AG10803 (cell line): ENCODE data around the gene LMO7.

Source experiments
- DNase-seq: peaks from one replicate; pipeline ENCODE4 v3.0.0; 2010; ENCODE audit warnings: low read depth
- H3K4me3 ChIP-seq: 2 replicates; pipeline ENCODE4 v1.5.1; 2011; ENCODE audit warnings: mild to moderate bottlenecking, low read length, control low read depth
- CTCF ChIP-seq: conservative IDR thresholded peaks from 2 replicates; pipeline ENCODE4 v1.5.1; 2011; ENCODE audit warnings: mild to moderate bottlenecking, low read length, control low read depth, inconsistent platforms

Gene LMO7

DNA sequence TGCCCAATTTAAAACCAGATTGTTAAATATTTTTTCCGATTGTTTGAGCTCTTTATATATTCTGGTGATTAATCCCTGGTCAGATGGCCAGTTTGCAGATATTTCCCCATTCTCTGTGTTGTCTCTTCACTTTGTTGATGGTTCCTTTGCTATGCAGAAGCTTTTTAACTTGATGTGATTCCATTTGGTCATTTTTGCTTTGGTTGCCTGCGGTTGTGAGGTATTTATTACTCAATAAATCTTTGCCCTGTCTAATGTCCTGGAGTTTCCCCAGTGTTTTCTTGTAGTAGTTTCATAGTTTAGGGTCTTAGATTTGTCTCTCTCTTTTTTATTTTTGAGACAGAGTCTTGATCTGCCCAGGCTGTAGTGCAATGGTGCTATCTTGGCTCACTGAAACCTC lies 23.8 kb upstream of the LMO7 start:
- DNase-seq, result peak; percentile 48
- H3K4me3 ChIP-seq, result no peak overlapping the region
- TF ChIP-seq CTCF, result no peak

DNA sequence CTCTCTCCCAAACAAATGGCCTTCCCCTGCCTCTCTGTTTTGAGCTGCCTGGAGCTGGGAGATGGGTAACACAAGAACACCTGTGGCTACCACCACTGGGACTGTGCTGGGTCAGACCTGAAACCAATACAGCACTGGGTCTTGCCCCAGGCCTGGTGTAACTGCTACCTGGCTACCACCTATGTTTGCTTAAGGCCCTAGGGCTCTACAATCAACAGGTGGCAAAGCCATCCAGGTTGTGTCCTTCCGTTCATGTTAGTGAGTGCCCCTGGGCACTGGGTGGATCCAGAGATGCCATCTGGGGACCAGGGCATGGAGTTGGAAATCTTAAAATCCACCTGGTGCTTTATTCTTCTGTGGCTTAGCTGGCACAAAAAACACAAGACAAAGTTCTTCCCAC lies 18.9 kb upstream of the LMO7 start:
- no peak for TF ChIP-seq CTCF
- DNase-seq, result no peak

DNA sequence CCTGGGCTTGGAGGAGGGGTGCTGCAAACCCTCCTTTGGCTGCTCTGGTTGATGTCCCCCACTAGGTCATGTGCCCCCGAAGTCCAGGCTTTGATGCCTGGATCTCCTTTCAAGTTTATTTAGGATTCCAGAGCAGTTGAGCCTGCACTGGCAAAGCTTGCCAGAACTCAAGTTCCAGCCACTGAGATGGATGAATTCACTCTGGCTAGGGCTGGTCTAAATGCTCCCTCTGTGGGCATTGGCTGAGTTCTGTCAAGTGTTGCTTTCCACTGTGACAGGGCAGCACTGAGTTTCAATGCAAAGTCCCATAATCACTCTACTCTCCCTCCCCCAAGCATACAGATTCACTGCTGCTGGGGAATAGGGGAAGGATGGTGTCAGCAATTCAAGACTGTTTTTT lies 17.8 kb upstream of the LMO7 start:
- TF ChIP-seq CTCF, result no peak
- no peak for DNase-seq
- H3K4me3 ChIP-seq, result no peak overlapping the region

More for the DNA sequence above, 18.9 kb upstream of the LMO7 start:
- no peak overlapping the region for H3K4me3 ChIP-seq

DNA sequence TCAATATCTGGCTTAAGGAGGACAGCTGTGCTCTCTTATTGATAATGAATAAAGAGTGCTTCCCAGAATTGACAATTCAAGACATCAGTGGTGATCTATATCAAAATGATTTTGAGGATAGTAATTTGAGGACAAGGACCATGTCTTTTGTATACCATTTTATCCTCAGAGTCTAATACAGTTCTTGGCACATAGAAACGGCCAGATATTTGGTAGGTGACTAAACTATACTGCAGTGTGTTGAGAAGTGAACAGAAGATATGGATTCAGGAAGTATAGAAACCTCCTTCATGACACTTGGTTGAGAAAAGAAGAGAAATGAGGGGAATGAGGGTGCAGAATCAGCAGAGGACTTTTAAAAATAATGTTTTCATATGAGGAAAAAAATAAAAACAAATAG lies 16.1 kb upstream of the LMO7 start:
- no peak for DNase-seq
- TF ChIP-seq CTCF, result no peak
- H3K4me3 ChIP-seq, result no peak overlapping the region

- TF ChIP-seq CTCF, result no peak
- no peak overlapping the region for H3K4me3 ChIP-seq
- DNase-seq, result peak; percentile 91
These were observed 15.0 kb upstream of the LMO7 start for GRCh38 chr13:75621147-75621546.

- no peak overlapping the region for H3K4me3 ChIP-seq
- no peak for DNase-seq
- TF ChIP-seq CTCF, result no peak
These were observed 7.3 kb upstream of the LMO7 start for GRCh38 chr13:75628801-75629200.

GRCh38 chr13:75633285-75633684 lies 2.8 kb upstream of the LMO7 start:
- no peak overlapping the region for H3K4me3 ChIP-seq
- no peak for TF ChIP-seq CTCF
- DNase-seq, result peak; percentile 98
